H9 (cell line): ENCODE results near the gene CNTN2. TPM values are rescaled to one million over a fixed set of nuclear protein-coding genes. Genes with fewer than 3 reads are reported as not detected.

ENCODE experiments used
- DNase-seq: peaks from one replicate; pipeline ENCODE4 v3.0.0-alpha.2; 2017
- H2AFZ ChIP-seq: one replicate; pipeline ENCODE4 v1.6.1; 2013; ENCODE audit warnings: mild to moderate bottlenecking, low read length, control low read depth, moderate library complexity
- H2AK5ac ChIP-seq: 2 replicates; pipeline ENCODE4 v1.6.1; 2013; ENCODE audit warnings: low read length, control low read depth, mixed read lengths; ENCODE audit not compliant: insufficient read length
- H2BK120ac ChIP-seq: one replicate; pipeline ENCODE4 v1.6.1; 2013; ENCODE audit warnings: low read depth, mild to moderate bottlenecking, low read length, control low read depth, inconsistent platforms; ENCODE audit not compliant: poor library complexity, severe bottlenecking
- H2BK12ac ChIP-seq: 2 replicates; pipeline ENCODE4 v1.6.1; 2013; ENCODE audit warnings: low read length, control low read depth, mixed read lengths, low read depth; ENCODE audit not compliant: insufficient read length
- H2BK15ac ChIP-seq: 2 replicates; pipeline ENCODE4 v1.6.1; 2013; ENCODE audit warnings: low read depth, low read length, control low read depth
- H2BK20ac ChIP-seq: one replicate; pipeline ENCODE4 v1.6.1; 2013; ENCODE audit warnings: low read depth, mild to moderate bottlenecking, low read length, control low read depth, inconsistent platforms; ENCODE audit not compliant: poor library complexity, severe bottlenecking
- H2BK5ac ChIP-seq: 2 replicates; pipeline ENCODE4 v1.6.1; 2013; ENCODE audit warnings: low read length, control low read depth, mixed read lengths; ENCODE audit not compliant: insufficient read length
- H3K14ac ChIP-seq: 2 replicates; pipeline ENCODE4 v1.6.1; 2013; ENCODE audit warnings: low read length, control low read depth; ENCODE audit not compliant: insufficient read depth
- H3K18ac ChIP-seq: 2 replicates; pipeline ENCODE4 v1.6.1; 2013; ENCODE audit warnings: low read depth, mild to moderate bottlenecking, mixed read lengths, low read length, control low read depth; ENCODE audit not compliant: insufficient read length
- H3K23ac ChIP-seq: 2 replicates; pipeline ENCODE4 v1.6.1; 2013; ENCODE audit warnings: low read length, control low read depth, mixed read lengths, low read depth; ENCODE audit not compliant: insufficient read length
- H3K23me2 ChIP-seq: 2 replicates; pipeline ENCODE4 v1.6.1; 2013; ENCODE audit warnings: low read depth, mild to moderate bottlenecking, mixed read lengths, low read length, control low read depth; ENCODE audit not compliant: insufficient read length, poor library complexity, severe bottlenecking
- H3K27ac ChIP-seq: 2 replicates; pipeline ENCODE4 v1.5.1; 2013; ENCODE audit warnings: low read length, control low read depth, mixed read lengths, low read depth; ENCODE audit not compliant: insufficient read length
- H3K27me3 ChIP-seq: 2 replicates; pipeline ENCODE4 v1.6.1; 2013; ENCODE audit warnings: low read length, control low read depth, inconsistent platforms; ENCODE audit not compliant: insufficient read depth
- H3K4ac ChIP-seq: 2 replicates; pipeline ENCODE4 v1.6.1; 2013; ENCODE audit warnings: low read depth, mild to moderate bottlenecking, control low read depth, inconsistent platforms, low read length, moderate library complexity
- H3K4me1 ChIP-seq: 2 replicates; pipeline ENCODE4 v1.6.1; 2013; ENCODE audit warnings: low read length, control low read depth, inconsistent platforms; ENCODE audit not compliant: insufficient read depth
- H3K4me2 ChIP-seq: 2 replicates; pipeline ENCODE4 v1.6.1; 2013; ENCODE audit warnings: low read length, control low read depth, mixed read lengths; ENCODE audit not compliant: insufficient read length, insufficient read depth
- H3K56ac ChIP-seq: 2 replicates; pipeline ENCODE4 v1.6.1; 2013; ENCODE audit warnings: low read depth, mild to moderate bottlenecking, mixed read lengths, low read length, control low read depth; ENCODE audit not compliant: insufficient read length
- H3K79me1 ChIP-seq: 2 replicates; pipeline ENCODE4 v1.6.1; 2013; ENCODE audit warnings: low read depth, mild to moderate bottlenecking, moderate library complexity, low read length, control low read depth, inconsistent platforms; ENCODE audit not compliant: insufficient read depth, poor library complexity, severe bottlenecking
- H3K79me2 ChIP-seq: 2 replicates; pipeline ENCODE4 v1.6.1; 2013; ENCODE audit warnings: low read length, control low read depth, inconsistent platforms; ENCODE audit not compliant: insufficient read depth
- H3K9ac ChIP-seq: 2 replicates; pipeline ENCODE4 v1.6.1; 2013; ENCODE audit warnings: low read length, control low read depth, mixed read lengths; ENCODE audit not compliant: insufficient read length; ENCODE audit errors: extremely low read depth
- H3K9me3 ChIP-seq: one replicate; pipeline ENCODE4 v1.6.1; 2013; ENCODE audit warnings: low read depth, low read length, inconsistent platforms; ENCODE audit not compliant: control insufficient read depth
- H3T11ph ChIP-seq: one replicate; pipeline ENCODE4 v1.6.1; 2013; ENCODE audit warnings: mild to moderate bottlenecking, low read length, control low read depth, inconsistent platforms
- H4K20me1 ChIP-seq: one replicate; pipeline ENCODE4 v1.6.1; 2013; ENCODE audit not compliant: control insufficient read depth, insufficient read length, insufficient read depth
- H4K5ac ChIP-seq: 2 replicates; pipeline ENCODE4 v1.6.1; 2013; ENCODE audit warnings: low read depth, mild to moderate bottlenecking, mixed read lengths, low read length, control low read depth; ENCODE audit not compliant: insufficient read length
- H4K8ac ChIP-seq: replicated peaks from 2 replicates; pipeline ENCODE4 v1.6.1; 2013; ENCODE audit warnings: low read length, control low read depth, mixed read lengths, low read depth; ENCODE audit not compliant: insufficient read length
- H4K91ac ChIP-seq: 2 replicates; pipeline ENCODE4 v1.6.1; 2013; ENCODE audit warnings: low read depth, mild to moderate bottlenecking, moderate library complexity, mixed read lengths, low read length, control low read depth; ENCODE audit not compliant: insufficient read length
- H3K27ac Mint-ChIP-seq, 3 experiments: 2 replicates in 2 of 3; 3 replicates in 1 of 3; pipeline ENCODE4 v1.8.0; 2020 to 2021; ENCODE audit warnings: mixed read lengths in 3 of 3, mild to moderate bottlenecking in 1 of 3, moderate library complexity in 1 of 3
- H3K27me3 Mint-ChIP-seq: 2 replicates; pipeline ENCODE4 v1.8.0; 2021; ENCODE audit warnings: low read depth, mild to moderate bottlenecking, moderate library complexity, mixed read lengths
- H3K36me3 Mint-ChIP-seq, 3 experiments: 2 replicates in 2 of 3; 3 replicates in 1 of 3; pipeline ENCODE4 v1.8.0; 2020 to 2021; ENCODE audit warnings: low read depth in 3 of 3, mixed read lengths in 3 of 3; ENCODE audit not compliant: insufficient read depth in 1 of 3
- H3K4me1 Mint-ChIP-seq, 2 experiments: 2 replicates each; pipeline ENCODE4 v1.8.0; 2020; ENCODE audit warnings: mixed read lengths in 2 of 2
- H3K4me3 Mint-ChIP-seq, 2 experiments: 2 replicates in 1 of 2; 3 replicates in 1 of 2; pipeline ENCODE4 v1.8.0; 2020 to 2021; ENCODE audit warnings: mild to moderate bottlenecking in 2 of 2, mixed read lengths in 2 of 2, moderate library complexity in 1 of 2
- H3K9me3 Mint-ChIP-seq, 2 experiments: 2 replicates in 1 of 2; 3 replicates in 1 of 2; pipeline ENCODE4 v1.8.0; 2020; ENCODE audit warnings: mild to moderate bottlenecking in 2 of 2, mixed read lengths in 2 of 2, moderate library complexity in 1 of 2
- WGBS: extraction: QIAGEN DNeasy Blood & Tissue Kit; methylation state at CpG from one replicate; pipeline ENCODE4 v1.1.7; 2013; ENCODE audit warnings: missing lambda C conversion rate, low lambda C conversion rate, mixed read lengths; ENCODE audit not compliant: insufficient read length; ENCODE audit errors: extremely low coverage; 5-methylcytosine and 5-hydroxymethylcytosine counted together
- total RNA-seq: library from RNA; stranded (reverse); gene quantifications from 2 replicates; pipeline ENCODE4 v1.2.1, GENCODE V29; 2021
- TF ChIP-seq, protein P1 (sequence below): fragments of 200-600 bp; sonication (generic); conservative IDR thresholded peaks from 3 replicates; pipeline ENCODE4 v1.8.0; 2021; ENCODE audit warnings: antibody characterized with exemption, mild to moderate bottlenecking

The CNTN2 gene
- total RNA-seq, 1 experiment from 2014 or later: 0.42 TPM

DNA sequence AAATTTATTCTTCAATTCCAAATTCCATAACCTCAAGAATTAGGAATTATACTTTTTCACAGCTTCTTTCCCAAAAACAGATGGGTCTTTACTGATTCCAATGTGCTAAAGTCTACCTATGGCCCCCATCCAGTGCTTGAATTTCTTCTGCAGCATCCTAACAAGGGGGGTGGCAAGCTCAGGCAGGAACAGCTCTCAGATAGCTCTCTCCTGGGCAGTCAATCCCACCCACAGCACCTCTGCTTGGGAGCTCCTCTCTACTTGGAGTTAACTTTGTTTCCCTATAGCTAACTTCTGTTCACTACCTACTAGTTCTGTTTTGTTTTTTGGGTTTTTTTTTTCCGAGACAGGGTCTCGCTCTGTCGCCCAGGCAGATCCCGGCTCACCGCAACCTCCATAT lies 66.7 kb downstream of the CNTN2 start:
- peaks cover 7% of the 10 kb centered on the region for H3K79me1 ChIP-seq
- no peak overlapping the region for H3K14ac ChIP-seq
- H3K36me3 Mint-ChIP-seq: peaks cover 15 to 49% (median 40%) of the 10 kb centered on the region in 3 experiments; a peak in 6 of 7 replicates
- H2BK120ac ChIP-seq: no peak overlapping the region
- no peak overlapping the region for H4K5ac ChIP-seq
- no peak overlapping the region for H3K56ac ChIP-seq
- TF ChIP-seq, protein P1, sequence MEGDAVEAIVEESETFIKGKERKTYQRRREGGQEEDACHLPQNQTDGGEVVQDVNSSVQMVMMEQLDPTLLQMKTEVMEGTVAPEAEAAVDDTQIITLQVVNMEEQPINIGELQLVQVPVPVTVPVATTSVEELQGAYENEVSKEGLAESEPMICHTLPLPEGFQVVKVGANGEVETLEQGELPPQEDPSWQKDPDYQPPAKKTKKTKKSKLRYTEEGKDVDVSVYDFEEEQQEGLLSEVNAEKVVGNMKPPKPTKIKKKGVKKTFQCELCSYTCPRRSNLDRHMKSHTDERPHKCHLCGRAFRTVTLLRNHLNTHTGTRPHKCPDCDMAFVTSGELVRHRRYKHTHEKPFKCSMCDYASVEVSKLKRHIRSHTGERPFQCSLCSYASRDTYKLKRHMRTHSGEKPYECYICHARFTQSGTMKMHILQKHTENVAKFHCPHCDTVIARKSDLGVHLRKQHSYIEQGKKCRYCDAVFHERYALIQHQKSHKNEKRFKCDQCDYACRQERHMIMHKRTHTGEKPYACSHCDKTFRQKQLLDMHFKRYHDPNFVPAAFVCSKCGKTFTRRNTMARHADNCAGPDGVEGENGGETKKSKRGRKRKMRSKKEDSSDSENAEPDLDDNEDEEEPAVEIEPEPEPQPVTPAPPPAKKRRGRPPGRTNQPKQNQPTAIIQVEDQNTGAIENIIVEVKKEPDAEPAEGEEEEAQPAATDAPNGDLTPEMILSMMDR: no peak
- no peak overlapping the region for H3T11ph ChIP-seq
- no peak overlapping the region for H3K9ac ChIP-seq
- no peak overlapping the region for H3K27ac ChIP-seq
- H3K27ac Mint-ChIP-seq: peak overlapping the region in 1 of 3 experiments; percentile 36; a peak in 1 of 7 replicates
- H3K4me1 Mint-ChIP-seq: no peaks in the 10 kb centered on the region
- H3K9me3 Mint-ChIP-seq: no peaks in the 10 kb centered on the region
- no peak for DNase-seq
- H4K20me1 ChIP-seq: no peaks in the 10 kb centered on the region
- no peaks in the 10 kb centered on the region for H3K27me3 ChIP-seq
- no peak overlapping the region for H2AK5ac ChIP-seq
- no peak overlapping the region for H2BK15ac ChIP-seq
- no peaks in the 10 kb centered on the region for H3K23me2 ChIP-seq
- no peak overlapping the region for H4K8ac ChIP-seq
- no peak overlapping the region for H3K4me2 ChIP-seq
- H3K79me2 ChIP-seq: no peaks in the 10 kb centered on the region
- no peaks in the 10 kb centered on the region for H3K9me3 ChIP-seq
- H3K4me3 Mint-ChIP-seq: no peak overlapping the region
- H3K23ac ChIP-seq: no peak overlapping the region
- no peak overlapping the region for H2BK5ac ChIP-seq
- no peak overlapping the region for H2BK12ac ChIP-seq
- H3K27me3 Mint-ChIP-seq: no peaks in the 10 kb centered on the region
- no CpG with 5 or more reads among the region's 5 CpGs for WGBS
- H3K4me1 ChIP-seq: no peaks in the 10 kb centered on the region
- H3K4ac ChIP-seq: no peak overlapping the region
- H2AFZ ChIP-seq: no peak overlapping the region
- no peak overlapping the region for H4K91ac ChIP-seq
- no peak overlapping the region for H2BK20ac ChIP-seq
- H3K18ac ChIP-seq: no peak overlapping the region
